ENCODE results near the gene RB1. TPM values are rescaled to one million over a fixed set of nuclear protein-coding genes. Genes with fewer than 3 reads are reported as not detected.

Gene RB1
- total RNA-seq, 2 experiments from 2014 or later: 33.5 to 84.4 TPM

DNA sequence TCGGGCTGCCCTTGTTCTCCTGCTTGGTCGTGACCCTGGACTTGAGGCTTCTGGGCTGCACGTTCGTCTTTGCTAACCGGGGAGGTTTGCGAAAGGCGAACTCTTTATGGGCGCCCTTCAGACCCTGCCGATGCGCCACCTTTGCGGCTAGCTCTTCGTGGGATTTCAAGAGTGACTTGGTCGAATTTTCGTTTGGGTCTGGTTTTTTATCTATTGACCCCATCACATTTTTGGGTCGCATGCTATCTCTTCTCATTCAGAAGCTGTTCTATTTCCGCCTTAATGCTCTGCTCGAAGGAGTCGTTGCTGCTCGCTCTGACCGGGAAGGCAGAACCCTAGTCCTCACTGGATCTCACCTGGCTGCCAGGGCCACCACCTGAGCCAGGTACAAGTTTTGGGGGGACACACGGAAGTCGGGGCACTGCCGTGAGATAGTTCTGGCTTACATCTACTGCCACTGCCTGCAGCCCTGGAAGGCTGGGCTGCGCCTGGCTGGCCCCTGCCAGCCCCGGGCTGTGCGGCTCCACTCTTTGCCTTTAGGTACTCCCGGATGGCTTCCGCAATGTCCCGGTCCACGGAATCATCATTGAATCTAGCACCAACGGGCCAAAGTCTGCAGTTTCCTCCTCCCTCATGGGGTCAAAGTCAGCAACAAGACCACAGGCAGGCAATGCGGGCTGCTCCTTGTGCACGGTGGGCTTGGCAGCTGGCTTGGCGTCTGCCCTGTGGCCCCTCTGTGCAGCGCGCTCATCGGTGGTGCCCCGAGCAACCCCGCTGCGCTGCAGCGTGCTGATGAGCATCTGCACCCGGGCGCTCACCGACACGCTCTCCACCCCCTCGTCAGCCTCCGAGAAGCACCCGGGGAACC lies 16.2 kb downstream of the RB1 start:
- CTCF ChIA-PET (ENCODE audit: unreplicated experiment): no interaction called here
- intact Hi-C loops (cut with micrococcal nuclease; ENCODE audit: unreplicated experiment): no loop called here
- no peak overlapping the region for H3K4me2 ChIP-seq (ENCODE audit: low read length)

DNA sequence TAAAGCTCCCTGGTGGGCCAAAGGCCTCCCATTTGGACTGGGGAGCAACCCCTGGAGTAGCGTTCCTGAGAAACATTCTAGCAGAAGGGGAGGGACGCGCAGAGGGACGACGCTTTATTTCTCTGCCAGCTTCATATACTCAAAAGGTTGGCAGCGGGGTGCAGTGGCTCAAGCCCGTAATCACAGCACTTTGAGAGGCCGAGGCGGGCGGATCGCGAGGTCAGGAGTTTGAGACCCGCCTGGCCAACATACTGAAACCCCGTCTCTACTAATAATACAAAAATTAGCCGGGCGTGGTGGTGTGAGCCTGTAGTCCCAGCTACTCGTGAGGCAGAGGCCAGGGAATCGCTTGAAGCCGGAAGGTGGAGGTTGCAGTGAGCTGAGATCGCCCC lies 16.8 kb downstream of the RB1 start:
- no peak for DNase-seq (ENCODE audit: low spot score)
- CTCF ChIA-PET (ENCODE audit: unreplicated experiment): no interaction called here
- TF ChIP-seq, protein P1, sequence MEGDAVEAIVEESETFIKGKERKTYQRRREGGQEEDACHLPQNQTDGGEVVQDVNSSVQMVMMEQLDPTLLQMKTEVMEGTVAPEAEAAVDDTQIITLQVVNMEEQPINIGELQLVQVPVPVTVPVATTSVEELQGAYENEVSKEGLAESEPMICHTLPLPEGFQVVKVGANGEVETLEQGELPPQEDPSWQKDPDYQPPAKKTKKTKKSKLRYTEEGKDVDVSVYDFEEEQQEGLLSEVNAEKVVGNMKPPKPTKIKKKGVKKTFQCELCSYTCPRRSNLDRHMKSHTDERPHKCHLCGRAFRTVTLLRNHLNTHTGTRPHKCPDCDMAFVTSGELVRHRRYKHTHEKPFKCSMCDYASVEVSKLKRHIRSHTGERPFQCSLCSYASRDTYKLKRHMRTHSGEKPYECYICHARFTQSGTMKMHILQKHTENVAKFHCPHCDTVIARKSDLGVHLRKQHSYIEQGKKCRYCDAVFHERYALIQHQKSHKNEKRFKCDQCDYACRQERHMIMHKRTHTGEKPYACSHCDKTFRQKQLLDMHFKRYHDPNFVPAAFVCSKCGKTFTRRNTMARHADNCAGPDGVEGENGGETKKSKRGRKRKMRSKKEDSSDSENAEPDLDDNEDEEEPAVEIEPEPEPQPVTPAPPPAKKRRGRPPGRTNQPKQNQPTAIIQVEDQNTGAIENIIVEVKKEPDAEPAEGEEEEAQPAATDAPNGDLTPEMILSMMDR (conservative IDR thresholded peaks at IDR 0.05; ENCODE audit: low read length): no peak
- no peak for TF ChIP-seq EZH2phosphoT487 (IDR thresholded peaks at IDR 0.05; ENCODE audit: borderline replicate concordance, low read depth, low read length)
- H3K36me3 ChIP-seq (ENCODE audit: insufficient read depth, low read length): peaks cover 94% of the 10 kb centered on the region
- POLR2A ChIA-PET: interaction anchor here (0.7 kb wide), 1 partner anchor 10 kb away, joined by 4 read pairs; no protein-coding TSS in a partner anchor
- no TSS peak for BruUV-seq (replicated peaks)
- H3K4me2 ChIP-seq (ENCODE audit: low read length): no peak overlapping the region
- no peaks in the 10 kb centered on the region for H3K9me2 ChIP-seq (ENCODE audit: insufficient read depth, low read length)
- H3K79me2 ChIP-seq (ENCODE audit: insufficient read depth, low read depth, low read length): peaks cover 45% of the 10 kb centered on the region
- intact Hi-C loops (cut with micrococcal nuclease; ENCODE audit: unreplicated experiment): no loop called here
- H3K4me1 ChIP-seq (ENCODE audit: insufficient read depth, low read length, poor library complexity, severe bottlenecking): no peaks in the 10 kb centered on the region
- H4K20me1 ChIP-seq (ENCODE audit: insufficient read depth, low read length): no peaks in the 10 kb centered on the region
- no peak overlapping the region for H2AFZ ChIP-seq (ENCODE audit: low read length)
- H3K4me3 ChIP-seq (ENCODE audit: low read depth, low read length, poor library complexity, severe bottlenecking): no peak overlapping the region
- no peak overlapping the region for H3K27ac ChIP-seq (ENCODE audit: low read depth, low read length, poor library complexity, severe bottlenecking)
- peaks cover 27% of the 10 kb centered on the region for H3K9me3 ChIP-seq (ENCODE audit: low read length)

More for the DNA sequence above, 16.2 kb downstream of the RB1 start:
- H4K20me1 ChIP-seq (ENCODE audit: insufficient read depth, low read length): no peaks in the 10 kb centered on the region
- H3K9me2 ChIP-seq (ENCODE audit: insufficient read depth, low read length): no peaks in the 10 kb centered on the region
- no peaks in the 10 kb centered on the region for H3K4me1 ChIP-seq (ENCODE audit: insufficient read depth, low read length, poor library complexity, severe bottlenecking)
- POLR2A ChIA-PET: no interaction called here
- peaks cover 94% of the 10 kb centered on the region for H3K36me3 ChIP-seq (ENCODE audit: insufficient read depth, low read length)
- no peak overlapping the region for H3K27ac ChIP-seq (ENCODE audit: low read depth, low read length, poor library complexity, severe bottlenecking)
- peaks cover 45% of the 10 kb centered on the region for H3K79me2 ChIP-seq (ENCODE audit: insufficient read depth, low read depth, low read length)
- no peak overlapping the region for H3K4me3 ChIP-seq (ENCODE audit: low read depth, low read length, poor library complexity, severe bottlenecking)
- no TSS peak for BruUV-seq (replicated peaks)
- H2AFZ ChIP-seq (ENCODE audit: low read length): no peak overlapping the region
- H3K9me3 ChIP-seq (ENCODE audit: low read length): peaks cover 30% of the 10 kb centered on the region
- DNase-seq (ENCODE audit: low spot score): no peak
- TF ChIP-seq EZH2phosphoT487 (IDR thresholded peaks at IDR 0.05; ENCODE audit: borderline replicate concordance, low read depth, low read length): no peak
- TF ChIP-seq, protein P1 (conservative IDR thresholded peaks at IDR 0.05; ENCODE audit: low read length): no peak

Measured in OCI-LY7 (cell line).